8988T (cell line): Measurements from ENCODE around the gene MBD6.
"Not testable (repeated sequence)": the region's sequence is repeated elsewhere in the genome, so short reads cannot be mapped to it uniquely, and the experiment has no call there.

Source experiments
- DNase-seq: peaks from one replicate; pipeline ENCODE4 v3.0.0; 2011

The MBD6 gene

DNA sequence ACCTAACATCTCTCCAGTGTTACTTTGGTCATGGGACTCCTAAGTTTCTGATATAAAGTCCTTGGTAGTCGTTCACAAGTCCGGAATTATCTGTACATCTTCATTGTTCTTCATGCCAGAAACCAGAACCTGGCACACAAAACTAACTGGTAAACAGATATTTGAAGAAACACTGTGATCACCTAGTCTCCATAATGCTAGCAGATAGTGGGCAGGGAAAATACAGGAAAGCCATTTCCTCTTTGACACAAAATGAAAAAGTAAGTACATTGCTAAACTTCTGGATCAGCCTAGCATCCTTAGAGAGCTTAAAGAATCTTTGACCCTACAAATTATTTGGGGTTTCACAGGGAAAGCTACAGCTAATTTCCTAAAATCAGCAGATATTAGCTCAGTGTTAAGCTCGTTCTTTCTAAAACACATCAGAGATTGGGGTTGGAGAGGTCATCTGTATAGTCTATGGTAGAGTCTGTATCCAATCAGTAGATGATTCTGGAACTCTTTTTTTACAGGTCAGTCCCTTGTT is 7.2 kb upstream of the MBD6 start:
- no peak for DNase-seq

DNA sequence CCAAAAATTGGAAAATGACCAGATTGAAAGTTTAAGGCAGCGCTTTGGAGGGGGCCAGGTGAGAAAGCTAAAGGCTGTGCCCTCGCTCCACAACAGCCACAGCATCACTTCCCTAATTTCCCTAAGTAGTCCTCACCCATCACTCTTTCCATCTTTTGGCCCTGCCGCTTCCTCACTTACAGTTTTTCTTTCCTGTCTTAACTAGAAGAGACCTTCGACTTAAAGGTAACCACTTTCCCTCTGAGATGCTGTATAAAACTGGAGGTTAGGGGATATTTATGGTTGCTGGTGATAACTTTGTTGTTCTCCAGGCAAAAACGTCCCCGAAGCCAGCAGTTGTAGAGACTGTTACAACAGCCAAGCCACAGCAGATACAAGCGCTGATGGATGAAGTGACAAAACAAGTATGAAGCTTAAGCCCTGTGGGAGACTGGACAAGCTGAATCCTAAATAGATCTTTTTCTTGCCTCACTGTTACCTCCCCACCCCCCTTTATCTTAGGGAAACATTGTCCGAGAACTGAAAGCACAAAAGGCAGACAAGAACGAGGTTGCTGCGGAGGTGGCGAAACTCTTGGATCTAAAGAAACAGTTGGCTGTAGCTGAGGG is 6.6 kb upstream of the MBD6 start:
- DNase-seq = no peak

DNA sequence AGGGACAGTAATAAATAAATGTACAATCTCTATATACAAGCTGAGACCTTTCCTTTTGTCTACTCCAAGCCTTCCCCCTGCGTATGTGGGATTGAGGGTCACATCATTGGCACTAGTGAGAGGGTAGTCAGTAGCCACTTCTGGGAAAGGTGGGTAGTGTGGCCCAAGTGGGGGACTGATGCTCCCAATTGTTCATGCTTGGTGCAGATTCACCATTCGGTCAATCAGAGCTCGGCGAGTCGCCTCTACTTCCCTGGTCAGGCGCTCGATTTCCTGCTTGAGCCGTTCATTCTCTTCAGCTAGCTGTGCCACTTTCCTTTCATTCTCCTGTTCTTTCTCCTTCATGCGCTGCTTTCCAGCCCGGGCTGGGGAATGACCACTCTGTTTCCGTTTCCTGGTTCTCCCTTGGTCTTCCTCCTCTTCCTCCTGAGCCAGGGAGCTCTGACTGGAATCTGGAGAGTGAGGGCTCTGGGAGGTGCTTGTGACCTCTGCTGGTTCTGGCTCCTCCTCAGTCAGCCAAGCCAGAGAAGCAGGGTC is 5.9 kb upstream of the MBD6 start:
- DNase-seq = no peak

GRCh38 chr12:57517187-57517586 is 5.4 kb upstream of the MBD6 start:
- DNase-seq = no peak

GRCh38 chr12:57517718-57518117 is 4.9 kb upstream of the MBD6 start:
- not testable (repeated sequence) for DNase-seq

DNA sequence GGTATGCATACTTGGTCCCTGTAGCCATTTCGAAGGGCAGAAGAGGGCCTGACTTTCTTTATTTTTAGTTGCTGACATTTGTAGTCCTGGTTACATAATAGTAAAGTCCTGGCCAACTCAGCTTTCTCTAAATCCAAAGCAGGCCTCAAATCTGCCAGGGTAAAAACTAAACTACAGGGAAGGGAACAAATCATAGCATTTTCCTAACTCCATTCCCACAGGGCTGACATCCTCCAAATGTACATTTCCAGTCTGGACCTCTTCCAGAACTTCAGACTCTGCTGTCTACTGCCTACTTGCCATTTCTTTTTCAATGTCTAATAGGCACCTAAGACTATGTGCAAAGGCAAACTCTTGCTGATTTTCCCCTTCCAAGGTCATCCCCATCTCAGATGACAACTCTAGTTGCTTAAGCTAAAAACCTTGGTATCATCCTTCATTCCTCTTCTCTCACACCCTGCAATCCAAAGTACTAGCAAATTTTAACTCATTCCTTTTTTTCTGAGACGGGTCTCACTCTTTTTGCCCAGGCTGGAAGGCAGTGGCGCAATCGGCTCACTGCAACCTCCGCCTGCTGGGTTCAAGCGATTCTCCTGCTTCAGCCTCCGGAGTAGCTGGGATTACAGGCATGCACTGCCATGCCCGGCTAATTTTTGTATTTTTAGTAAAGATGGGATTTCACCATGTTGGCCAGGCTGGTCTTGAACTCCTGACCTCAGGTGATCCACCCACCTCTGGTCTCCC is 4.3 kb upstream of the MBD6 start:
- DNase-seq = no peak

DNA sequence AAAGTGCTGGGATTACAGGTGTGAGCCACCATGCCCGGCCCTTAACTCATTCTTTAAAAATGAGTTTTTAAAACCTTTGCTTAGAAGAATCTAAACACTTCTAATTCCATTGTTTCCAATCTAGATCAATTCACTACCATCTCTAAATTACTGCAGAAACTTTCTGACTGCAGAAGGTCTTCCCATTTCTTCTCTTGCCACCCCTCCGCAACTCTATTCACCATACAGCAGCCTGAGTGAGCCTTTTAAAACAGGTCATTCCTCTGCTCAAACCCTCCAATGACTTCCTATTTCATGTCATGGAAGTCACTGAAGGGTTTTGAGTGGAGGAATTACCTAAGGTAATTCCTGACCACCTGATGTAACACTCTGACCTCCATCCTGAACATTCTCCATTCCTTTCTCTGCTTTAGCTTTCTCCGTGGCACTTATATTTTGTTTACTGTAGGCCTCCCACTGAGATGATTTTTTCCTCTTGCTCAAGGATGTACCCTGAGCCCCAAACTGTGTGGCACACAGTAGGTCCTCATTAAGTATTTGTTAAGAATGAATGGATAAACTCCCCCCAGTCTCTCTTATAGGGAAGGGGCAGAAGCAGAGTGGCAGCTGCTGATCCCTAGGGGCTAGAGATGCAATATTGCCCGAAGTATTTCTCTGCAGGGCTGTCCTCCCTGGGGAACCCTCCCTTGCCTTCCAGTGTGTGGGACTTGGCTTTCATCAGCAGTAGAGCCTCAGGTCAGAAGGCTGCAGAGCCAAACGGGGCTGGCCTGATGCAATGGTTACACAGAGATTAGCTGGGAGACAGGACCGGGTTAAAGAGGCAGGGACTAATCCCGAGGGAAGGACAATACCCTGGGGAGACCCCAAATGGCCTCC is 3.5 kb upstream of the MBD6 start:
- DNase-seq = no peak

DNA sequence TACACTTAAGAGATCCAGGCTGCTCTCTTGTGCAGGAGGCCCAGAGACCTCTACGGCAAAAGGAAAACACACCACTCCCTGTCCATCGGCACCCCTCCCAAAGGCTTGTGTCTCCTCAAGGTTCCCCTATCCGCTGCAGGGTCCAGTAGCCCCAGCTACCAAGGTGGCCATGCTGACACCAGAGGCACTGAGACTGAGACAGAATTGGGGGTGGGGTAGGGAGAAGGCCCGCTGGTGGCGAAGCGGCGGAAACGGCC is 2.9 kb upstream of the MBD6 start:
- no peak for DNase-seq

GRCh38 chr12:57520053-57520818 is 2.4 kb upstream of the MBD6 start, which contains the start of gene DDIT3:
Gene DDIT3 (minus strand): TSS chr12:57520514. CDS start chr12:57517406, 3,108 bp downstream.
- DNase-seq = peak; percentile 81

DNA sequence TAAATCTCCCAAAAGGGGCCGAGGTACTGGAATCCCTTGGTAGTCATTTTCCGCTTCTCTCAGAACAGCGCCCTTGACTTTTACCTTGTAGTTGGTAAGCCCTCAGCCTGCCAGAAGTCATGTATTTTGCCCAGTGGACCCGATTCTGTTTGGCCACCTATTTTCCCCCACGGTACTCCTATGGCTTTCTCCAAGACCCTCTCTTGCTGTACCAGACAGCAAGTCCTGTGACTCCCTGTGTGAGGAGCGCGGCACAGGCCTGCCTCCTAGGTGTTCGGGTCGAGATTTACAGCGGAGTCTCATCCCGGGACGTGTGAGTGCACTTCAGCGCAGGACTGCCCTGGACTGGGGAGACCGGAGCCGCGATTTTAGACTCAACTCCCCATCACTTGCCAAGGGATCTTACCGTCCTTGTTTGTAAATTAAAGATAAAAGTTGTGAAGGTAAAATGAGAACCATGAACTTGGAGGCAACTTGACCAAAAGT is 1.1 kb upstream of the MBD6 start:
- DNase-seq = no peak

- no peak for DNase-seq
Observed at GRCh38 chr12:57522887-57523705, 472 bp downstream of the MBD6 start.

DNA sequence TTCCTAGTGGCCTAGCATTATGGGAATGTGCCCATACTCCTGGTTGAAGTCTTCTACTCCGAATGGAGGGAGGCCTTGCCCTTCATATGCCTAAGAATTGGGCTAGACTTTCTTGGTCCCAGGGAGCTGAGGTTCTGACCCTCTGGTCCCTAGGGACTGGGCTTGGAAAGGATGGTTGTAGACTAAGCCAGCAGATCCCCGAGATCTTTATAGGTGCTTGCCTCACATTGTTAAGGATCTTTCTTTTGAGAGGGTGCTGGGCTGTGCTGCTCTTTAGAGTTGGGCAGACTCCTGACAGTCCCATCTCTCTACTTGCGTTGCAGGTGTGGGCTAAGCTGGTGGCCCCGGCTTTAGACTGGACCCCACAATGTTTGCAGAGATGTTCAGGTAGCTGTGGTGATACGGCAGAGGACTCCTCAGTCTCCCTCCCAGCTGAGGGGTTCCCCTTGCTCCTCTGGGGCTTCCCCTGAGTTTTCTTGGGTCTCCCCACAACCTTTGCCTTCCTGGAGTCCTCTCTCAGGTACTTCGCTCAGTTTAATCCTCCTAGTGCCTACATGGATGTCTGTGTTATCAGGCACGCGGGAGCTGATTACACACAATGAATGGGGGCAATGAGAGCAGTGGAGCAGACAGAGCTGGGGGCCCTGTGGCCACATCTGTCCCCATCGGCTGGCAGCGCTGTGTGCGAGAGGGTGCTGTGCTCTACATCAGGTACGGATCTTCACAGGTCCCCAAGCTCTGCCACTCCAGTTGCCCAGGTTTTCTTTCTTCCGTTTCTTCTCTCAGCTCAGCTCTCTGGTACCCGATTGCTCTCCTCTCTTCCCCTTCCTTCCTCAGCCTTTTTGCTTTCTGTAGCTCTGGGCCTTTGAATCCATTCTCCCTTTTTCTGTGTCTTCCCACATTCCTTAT is 1.3 kb downstream of the MBD6 start:
- DNase-seq = no peak

DNA sequence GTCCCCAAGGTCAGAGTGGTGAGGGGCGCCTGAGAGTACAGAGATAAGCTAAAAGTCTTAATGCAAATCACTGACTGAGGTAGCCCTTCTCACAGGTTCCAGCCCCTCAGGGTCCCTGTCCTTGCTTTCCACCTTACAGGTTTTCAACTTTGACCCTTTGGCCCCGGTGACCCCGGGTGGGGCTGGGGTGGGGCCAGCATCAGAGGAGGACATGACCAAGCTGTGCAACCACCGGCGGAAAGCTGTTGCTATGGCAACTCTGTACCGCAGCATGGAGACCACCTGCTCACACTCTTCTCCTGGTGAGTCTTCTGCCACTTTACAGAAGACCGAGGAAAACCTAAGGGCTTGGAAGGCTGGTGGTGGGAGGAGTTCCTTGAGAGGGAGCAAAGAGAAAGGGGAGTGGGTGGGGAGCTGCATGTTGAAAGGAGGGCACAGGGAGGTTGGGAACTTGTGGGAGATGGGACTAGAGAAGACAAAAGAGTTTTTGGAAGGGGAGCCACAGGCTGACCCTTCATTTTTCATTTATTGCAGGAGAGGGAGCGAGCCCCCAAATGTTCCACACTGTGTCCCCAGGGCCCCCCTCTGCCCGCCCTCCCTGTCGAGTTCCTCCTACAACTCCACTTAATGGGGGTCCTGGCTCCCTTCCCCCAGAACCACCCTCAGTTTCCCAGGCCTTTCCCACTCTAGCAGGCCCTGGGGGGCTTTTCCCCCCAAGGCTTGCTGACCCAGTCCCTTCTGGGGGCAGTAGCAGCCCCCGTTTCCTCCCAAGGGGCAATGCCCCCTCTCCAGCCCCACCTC is 2.4 kb downstream of the MBD6 start:
- DNase-seq = no peak

GRCh38 chr12:57525615-57526383 is 3.2 kb downstream of the MBD6 start:
- DNase-seq = no peak

- no peak for DNase-seq
Observed at GRCh38 chr12:57526477-57527126, 4.0 kb downstream of the MBD6 start.

DNA sequence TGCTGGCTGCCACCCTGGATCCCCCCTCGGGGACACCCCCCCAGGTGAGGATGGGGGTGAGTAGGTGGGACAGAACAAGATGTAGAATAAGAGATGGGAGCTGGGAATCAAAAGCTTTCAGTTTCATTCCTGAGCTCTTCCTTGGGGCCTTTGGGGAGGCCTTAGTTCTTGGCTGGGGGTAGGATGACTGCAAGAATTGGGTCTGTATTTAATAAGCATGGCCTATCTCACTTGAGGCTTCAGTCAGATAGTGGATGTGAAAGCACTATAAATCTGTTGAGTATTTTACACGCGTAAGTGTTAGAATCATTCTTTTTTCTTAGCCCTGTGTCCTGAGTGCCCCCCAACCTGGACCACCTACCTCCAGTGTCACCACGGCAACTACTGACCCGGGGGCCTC is 4.6 kb downstream of the MBD6 start:
- DNase-seq = no peak

DNA sequence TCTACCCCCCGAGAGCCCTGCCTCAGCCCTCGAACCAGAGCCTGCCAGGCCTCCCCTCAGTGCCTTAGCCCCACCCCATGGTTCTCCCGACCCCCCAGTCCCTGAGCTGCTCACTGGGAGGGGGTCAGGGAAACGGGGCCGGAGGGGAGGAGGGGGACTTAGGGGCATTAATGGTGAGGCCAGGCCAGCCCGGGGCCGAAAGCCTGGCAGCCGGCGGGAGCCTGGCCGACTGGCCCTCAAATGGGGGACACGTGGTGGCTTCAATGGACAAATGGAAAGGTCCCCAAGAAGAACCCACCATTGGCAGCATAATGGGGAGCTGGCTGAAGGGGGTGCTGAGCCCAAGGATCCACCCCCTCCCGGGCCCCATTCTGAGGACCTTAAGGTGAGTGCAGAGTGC is 5.6 kb downstream of the MBD6 start:
- DNase-seq = no peak

DNA sequence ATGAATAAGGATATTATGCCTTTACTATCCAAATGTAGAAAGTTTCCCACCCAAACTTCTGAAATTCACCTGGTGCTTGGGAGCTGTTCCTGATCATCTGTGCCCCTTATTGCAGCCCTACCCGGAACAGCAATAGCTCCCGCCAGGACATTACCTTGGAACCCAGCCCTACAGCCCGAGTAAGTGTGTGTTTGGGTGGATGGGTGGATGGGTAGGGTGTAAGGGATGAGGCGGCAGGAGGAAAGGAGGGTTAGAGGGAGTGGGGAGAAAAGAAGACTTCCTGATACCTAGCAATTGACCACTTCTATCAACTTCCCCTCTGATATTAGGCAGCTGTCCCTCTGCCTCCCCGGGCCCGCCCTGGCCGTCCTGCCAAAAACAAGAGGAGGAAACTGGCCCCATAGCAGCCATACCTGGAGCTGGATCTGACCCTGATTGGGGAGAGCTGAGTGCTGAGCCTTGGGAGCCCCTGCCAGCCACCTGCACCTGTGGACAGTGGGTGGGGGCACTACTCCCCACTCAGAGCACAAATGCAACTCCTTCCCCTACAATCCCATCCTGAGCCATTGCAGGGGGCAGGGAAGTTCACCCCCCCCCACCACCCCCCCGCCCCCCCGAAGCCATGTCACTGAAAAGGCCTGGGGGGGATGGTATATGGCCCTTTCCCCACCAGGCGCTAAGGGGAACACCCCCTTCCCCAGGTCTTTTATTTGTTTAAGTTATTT is 6.4 kb downstream of the MBD6 start:
- no peak for DNase-seq
